ENCODE measurements around the gene CEACAM7. TPM values are rescaled to one million over a fixed set of nuclear protein-coding genes. Genes with fewer than 3 reads are reported as not detected.
A peak's percentile ranks its signal among the peaks of the same experiment; 100 is the strongest.
"Not testable (repeated sequence)": the region's sequence is repeated elsewhere in the genome, so short reads cannot be mapped to it uniquely, and the experiment has no call there.

The CEACAM7 gene
- total and polyA plus RNA-seq, 5 donors from 2014 or later, result not detected

- Histone ChIP-seq H3K27ac (ENCODE audit: insufficient read depth, low read length, poor library complexity, severe bottlenecking) (no peak overlapping the region), H3K27me3 (ENCODE audit: control insufficient read depth, insufficient read depth, low read length) (peaks cover 4% of the 10 kb centered on the region), H3K4me3 (ENCODE audit: low read depth, low read length) (no peak overlapping the region), H3K36me3 (ENCODE audit: control insufficient read depth, insufficient read depth, low read length) (no peaks in the 10 kb centered on the region), H3K4me1 (ENCODE audit: control insufficient read depth, insufficient read depth, low read length, poor library complexity, severe bottlenecking) (no peaks in the 10 kb centered on the region), H3K9me3 (ENCODE audit: control insufficient read depth in 2 of 2, low read length in 2 of 2) (peaks cover 15 to 21% of the 10 kb centered on the region in 2 experiments)
- Mint-ChIP-seq H3K36me3 (no peaks in the 10 kb centered on the region), H3K4me1 (no peaks in the 10 kb centered on the region), H3K4me3 (no peak overlapping the region), H3K27me3 (peaks cover 27% of the 10 kb centered on the region), H3K27ac (no peak overlapping the region), H3K9me3 (peaks cover 3 to 40% (median 23%) of the 10 kb centered on the region in 7 donors)
- DNase-seq (no peak), ATAC-seq (ENCODE audit: low read depth in 2 of 2) (no peak)
Measured at GRCh38 chr19:41666075-41666474, 22.0 kb downstream of the CEACAM7 start.

DNA sequence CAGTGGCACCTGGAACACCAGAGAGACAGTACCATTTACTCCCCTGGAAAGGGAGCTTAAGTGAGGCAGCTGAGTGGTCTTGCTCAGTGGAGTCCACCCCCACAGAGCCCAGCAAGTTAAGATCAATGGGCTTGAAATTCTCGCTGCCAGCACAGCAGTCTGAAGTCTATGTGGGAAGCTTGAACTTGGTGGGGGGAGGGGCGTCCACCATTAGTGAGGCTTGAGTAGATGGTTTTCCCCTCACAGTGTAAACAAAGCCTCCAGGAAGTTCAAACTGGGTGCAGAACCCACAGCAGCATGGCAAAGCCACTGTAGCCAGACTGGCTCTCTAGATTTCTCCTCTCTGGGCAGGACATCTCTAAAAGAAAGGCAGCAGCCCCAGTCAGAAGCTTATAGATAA lies 30.9 kb downstream of the CEACAM7 start:
- ATAC-seq (ENCODE audit: low read depth in 2 of 2) (no peak), DNase-seq (no peak)
- Mint-ChIP-seq H3K9me3 (peaks cover 0 to 14% (median 5%) of the 10 kb centered on the region in 7 donors), H3K4me3 (peak overlapping the region in 1 of 4 donors; percentile 30), H3K27me3 (peaks cover 78% of the 10 kb centered on the region), H3K4me1 (peaks cover 0 to 16% (median 5%) of the 10 kb centered on the region in 4 donors), H3K36me3 (no peaks in the 10 kb centered on the region), H3K27ac (no peak overlapping the region)
- Histone ChIP-seq H3K9me3 (ENCODE audit: control insufficient read depth in 2 of 2, low read length in 2 of 2) (peaks cover 7 to 9% of the 10 kb centered on the region in 2 experiments), H3K4me1 (ENCODE audit: control insufficient read depth, insufficient read depth, low read length, poor library complexity, severe bottlenecking) (peaks cover 10% of the 10 kb centered on the region), H3K27me3 (ENCODE audit: control insufficient read depth, insufficient read depth, low read length) (peaks cover 6% of the 10 kb centered on the region), H3K4me3 (ENCODE audit: low read depth, low read length) (no peak overlapping the region), H3K27ac (ENCODE audit: insufficient read depth, low read length, poor library complexity, severe bottlenecking) (no peak overlapping the region), H3K36me3 (ENCODE audit: control insufficient read depth, insufficient read depth, low read length) (no peaks in the 10 kb centered on the region)

DNA sequence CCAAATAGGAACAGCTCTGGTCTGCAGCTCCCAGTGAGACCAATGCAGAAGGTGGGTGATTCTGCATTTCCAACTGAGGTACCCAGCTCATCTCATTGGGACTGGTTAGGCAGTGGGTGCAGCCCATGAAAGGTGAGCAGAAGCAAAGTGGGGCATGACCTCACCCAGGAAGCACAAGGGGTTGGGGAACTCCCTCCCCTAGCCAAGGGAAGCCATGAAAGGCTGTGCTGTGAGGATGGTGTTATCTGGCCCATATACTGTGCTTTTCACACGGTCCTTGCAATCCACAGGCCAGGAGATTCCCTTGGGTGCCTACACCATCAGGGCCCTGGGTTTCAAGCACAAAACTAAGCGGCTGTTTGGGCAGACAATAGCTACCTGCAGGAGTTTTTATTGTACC lies 31.3 kb downstream of the CEACAM7 start:
- Mint-ChIP-seq H3K9me3 (peaks cover 0 to 12% (median 5%) of the 10 kb centered on the region in 7 donors), H3K27me3 (peaks cover 77% of the 10 kb centered on the region), H3K4me3 (peak overlapping the region in 2 of 4 donors; percentile 30 to 63), H3K4me1 (peaks cover 0 to 16% (median 5%) of the 10 kb centered on the region in 4 donors)
- not testable (repeated sequence) for H3K27ac Mint-ChIP-seq; H3K27me3 ChIP-seq (ENCODE audit: control insufficient read depth, insufficient read depth, low read length); H3K9me3 ChIP-seq (ENCODE audit: control insufficient read depth in 2 of 2, low read length in 2 of 2); H3K4me3 ChIP-seq (ENCODE audit: low read depth, low read length); H3K36me3 Mint-ChIP-seq; H3K27ac ChIP-seq (ENCODE audit: insufficient read depth, low read length, poor library complexity, severe bottlenecking); H3K36me3 ChIP-seq (ENCODE audit: control insufficient read depth, insufficient read depth, low read length)
- ATAC-seq (ENCODE audit: low read depth in 2 of 2) (peak; percentile 71 to 74), DNase-seq (peak in 2 of 3 donors; percentile 19 to 20)
- H3K4me1 ChIP-seq (ENCODE audit: control insufficient read depth, insufficient read depth, low read length, poor library complexity, severe bottlenecking), result peaks cover 10% of the 10 kb centered on the region

DNA sequence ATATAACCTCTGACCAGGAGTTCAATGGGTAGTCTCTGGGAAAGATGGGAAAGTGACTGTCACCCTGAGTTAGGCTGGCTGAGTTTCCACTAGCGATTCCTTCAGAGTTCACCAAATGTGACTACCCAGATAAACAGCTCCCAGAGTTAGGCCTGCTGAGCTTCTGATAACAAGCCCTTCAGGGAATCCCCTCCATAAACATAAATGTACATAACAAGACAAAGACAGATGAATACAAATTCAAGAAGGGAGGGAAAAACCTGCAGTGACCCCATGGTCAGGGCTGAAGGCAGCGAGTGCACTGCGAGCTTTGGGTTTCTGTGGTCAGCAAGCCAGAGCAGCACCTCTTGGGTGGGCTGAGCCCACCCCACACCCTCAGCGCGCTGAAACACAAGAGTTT lies 35.8 kb downstream of the CEACAM7 start:
- ATAC-seq (ENCODE audit: low read depth in 2 of 2) (no peak), DNase-seq (no peak)
- Histone ChIP-seq H3K27me3 (ENCODE audit: control insufficient read depth, insufficient read depth, low read length) (peaks cover 13% of the 10 kb centered on the region), H3K4me3 (ENCODE audit: low read depth, low read length) (no peak overlapping the region), H3K4me1 (ENCODE audit: control insufficient read depth, insufficient read depth, low read length, poor library complexity, severe bottlenecking) (peaks cover 7% of the 10 kb centered on the region), H3K9me3 (ENCODE audit: control insufficient read depth in 2 of 2, low read length in 2 of 2) (peaks cover 6 to 9% of the 10 kb centered on the region in 2 experiments), H3K36me3 (ENCODE audit: control insufficient read depth, insufficient read depth, low read length) (no peaks in the 10 kb centered on the region), H3K27ac (ENCODE audit: insufficient read depth, low read length, poor library complexity, severe bottlenecking) (no peak overlapping the region)
- Mint-ChIP-seq H3K27ac (no peak overlapping the region), H3K4me1 (peaks cover 0 to 10% (median 5%) of the 10 kb centered on the region in 4 donors), H3K4me3 (no peak overlapping the region), H3K36me3 (no peaks in the 10 kb centered on the region), H3K9me3 (peaks cover 0 to 10% (median 4%) of the 10 kb centered on the region in 7 donors), H3K27me3 (peaks cover 54% of the 10 kb centered on the region)

GRCh38 chr19:41649827-41650226 lies 38.2 kb downstream of the CEACAM7 start:
- H3K36me3 ChIP-seq (ENCODE audit: control insufficient read depth, insufficient read depth, low read length), result no peaks in the 10 kb centered on the region
- no peak overlapping the region for H3K27ac Mint-ChIP-seq
- H3K4me1 ChIP-seq (ENCODE audit: control insufficient read depth, insufficient read depth, low read length, poor library complexity, severe bottlenecking), result no peaks in the 10 kb centered on the region
- peaks cover 13% of the 10 kb centered on the region for H3K27me3 ChIP-seq (ENCODE audit: control insufficient read depth, insufficient read depth, low read length)
- H3K9me3 Mint-ChIP-seq, result peaks cover 0 to 10% (median 2%) of the 10 kb centered on the region in 7 donors
- DNase-seq (no peak), ATAC-seq (ENCODE audit: low read depth in 2 of 2) (no peak)
- H3K36me3 Mint-ChIP-seq, result no peaks in the 10 kb centered on the region
- H3K27ac ChIP-seq (ENCODE audit: insufficient read depth, low read length, poor library complexity, severe bottlenecking), result no peak overlapping the region
- peaks cover 0 to 2% (median 0%) of the 10 kb centered on the region in 4 donors for H3K4me1 Mint-ChIP-seq
- H3K4me3 Mint-ChIP-seq, result no peak overlapping the region
- peaks cover 6 to 9% of the 10 kb centered on the region in 2 experiments for H3K9me3 ChIP-seq (ENCODE audit: control insufficient read depth in 2 of 2, low read length in 2 of 2)
- H3K4me3 ChIP-seq (ENCODE audit: low read depth, low read length), result no peak overlapping the region
- peaks cover 36% of the 10 kb centered on the region for H3K27me3 Mint-ChIP-seq

DNA sequence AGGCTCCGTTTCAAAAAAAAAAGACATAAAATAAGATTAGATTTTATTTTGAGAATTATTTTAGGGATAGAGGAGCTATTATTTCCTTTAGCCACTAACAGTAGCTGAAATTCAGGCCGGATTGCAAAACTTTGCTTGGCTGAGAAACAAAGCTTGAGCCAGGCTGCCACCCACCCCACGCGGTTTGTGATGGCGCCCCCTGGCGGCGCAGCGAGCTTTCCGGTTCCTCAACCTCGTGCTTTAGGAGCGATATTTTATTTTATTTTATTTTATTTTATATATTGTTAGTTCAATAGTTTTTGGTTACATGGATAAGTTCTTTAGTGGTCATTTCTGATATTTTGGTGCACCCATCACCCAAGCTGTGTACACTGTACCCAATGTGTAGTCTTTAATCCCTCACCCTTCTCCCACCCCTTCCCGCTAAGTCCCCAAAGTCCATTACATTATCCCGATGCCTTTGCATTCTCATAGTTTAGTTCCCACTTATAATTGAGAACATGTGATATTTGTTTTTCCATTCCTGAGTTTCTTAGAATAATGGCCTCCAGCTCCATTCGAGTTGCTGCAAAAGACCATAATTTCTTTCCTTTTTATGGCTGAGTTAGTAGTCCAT lies 41.4 kb downstream of the CEACAM7 start:
- Histone ChIP-seq H3K9me3 (ENCODE audit: control insufficient read depth in 2 of 2, low read length in 2 of 2) (no peaks in the 10 kb centered on the region), H3K4me1 (ENCODE audit: control insufficient read depth, insufficient read depth, low read length, poor library complexity, severe bottlenecking) (peaks cover 5% of the 10 kb centered on the region), H3K36me3 (ENCODE audit: control insufficient read depth, insufficient read depth, low read length) (no peaks in the 10 kb centered on the region), H3K4me3 (ENCODE audit: low read depth, low read length) (no peak overlapping the region), H3K27me3 (ENCODE audit: control insufficient read depth, insufficient read depth, low read length) (peaks cover 5% of the 10 kb centered on the region), H3K27ac (ENCODE audit: insufficient read depth, low read length, poor library complexity, severe bottlenecking) (no peak overlapping the region)
- ATAC-seq (ENCODE audit: low read depth in 2 of 2) (no peak), DNase-seq (peak in 2 of 3 donors; percentile 44 to 46)
- H3K4me1 Mint-ChIP-seq, result peaks cover 5 to 8% (median 6%) of the 10 kb centered on the region in 4 donors
- no peaks in the 10 kb centered on the region for H3K9me3 Mint-ChIP-seq
- peaks cover 16% of the 10 kb centered on the region for H3K27me3 Mint-ChIP-seq
- no peak overlapping the region for H3K27ac Mint-ChIP-seq
- H3K4me3 Mint-ChIP-seq, result no peak overlapping the region
- H3K36me3 Mint-ChIP-seq, result no peaks in the 10 kb centered on the region

GRCh38 chr19:41641879-41642485 lies 46.1 kb downstream of the CEACAM7 start:
- no peaks in the 10 kb centered on the region for H3K27me3 ChIP-seq (ENCODE audit: control insufficient read depth, insufficient read depth, low read length)
- peak overlapping the region; percentile 20 to 85 (median 65) for H3K27ac Mint-ChIP-seq
- H3K4me3 ChIP-seq (ENCODE audit: low read depth, low read length), result no peak overlapping the region
- peak overlapping the region in 3 of 4 donors; percentile 22 to 76 (median 45) for H3K4me3 Mint-ChIP-seq
- H3K36me3 ChIP-seq (ENCODE audit: control insufficient read depth, insufficient read depth, low read length), result no peaks in the 10 kb centered on the region
- H3K27ac ChIP-seq (ENCODE audit: insufficient read depth, low read length, poor library complexity, severe bottlenecking), result no peak overlapping the region
- peaks cover 0 to 3% of the 10 kb centered on the region in 2 experiments for H3K9me3 ChIP-seq (ENCODE audit: control insufficient read depth in 2 of 2, low read length in 2 of 2)
- peaks cover 5% of the 10 kb centered on the region for H3K27me3 Mint-ChIP-seq
- peaks cover 0 to 4% (median 0%) of the 10 kb centered on the region in 7 donors for H3K9me3 Mint-ChIP-seq
- peaks cover 18 to 55% (median 38%) of the 10 kb centered on the region in 4 donors for H3K4me1 Mint-ChIP-seq
- ATAC-seq (ENCODE audit: low read depth in 2 of 2) (peak; percentile 41 to 59), DNase-seq (peak; percentile 63 to 76 (median 76))
- H3K4me1 ChIP-seq (ENCODE audit: control insufficient read depth, insufficient read depth, low read length, poor library complexity, severe bottlenecking), result peaks cover 53% of the 10 kb centered on the region
- no peaks in the 10 kb centered on the region for H3K36me3 Mint-ChIP-seq
